Measurements from ENCODE around the gene ADCYAP1. TPM values are rescaled to one million over a fixed set of nuclear protein-coding genes. Genes with fewer than 3 reads are reported as not detected.

The ADCYAP1 gene
- total RNA-seq, 1 experiment from 2014 or later = not detected

GRCh38 chr18:892316-892715 lies 12.4 kb upstream of the ADCYAP1 start:
- Histone ChIP-seq H3K14ac (ENCODE audit: insufficient read depth, low read length) (no peak overlapping the region), H3K23me2 (ENCODE audit: insufficient read length, low read depth, low read length, poor library complexity, severe bottlenecking) (no peaks in the 10 kb centered on the region), H3K4me2 (ENCODE audit: insufficient read depth, insufficient read length, low read length) (no peak overlapping the region), H3K18ac (ENCODE audit: insufficient read length, low read depth, low read length) (no peak overlapping the region), H2AK5ac (ENCODE audit: insufficient read length, low read length) (no peak overlapping the region), H3K79me1 (ENCODE audit: insufficient read depth, low read depth, low read length, poor library complexity, severe bottlenecking) (no peaks in the 10 kb centered on the region), H3K4ac (ENCODE audit: low read depth, low read length) (no peak overlapping the region), H3K79me2 (ENCODE audit: insufficient read depth, low read length) (no peaks in the 10 kb centered on the region), H3K23ac (ENCODE audit: insufficient read length, low read depth, low read length) (no peak overlapping the region), H2BK120ac (ENCODE audit: low read depth, low read length, poor library complexity, severe bottlenecking) (no peak overlapping the region), H3K4me1 (ENCODE audit: insufficient read depth, low read length) (no peaks in the 10 kb centered on the region), H2BK15ac (ENCODE audit: low read depth, low read length) (no peak overlapping the region), H4K5ac (ENCODE audit: insufficient read length, low read depth, low read length) (no peak overlapping the region), H3T11ph (ENCODE audit: low read length) (no peak overlapping the region), H3K56ac (ENCODE audit: insufficient read length, low read depth, low read length) (no peak overlapping the region), H4K20me1 (ENCODE audit: control insufficient read depth, insufficient read depth, insufficient read length) (no peaks in the 10 kb centered on the region), H3K9ac (ENCODE audit: extremely low read depth, insufficient read length, low read length) (no peak overlapping the region), H3K9me3 (ENCODE audit: control insufficient read depth, low read depth, low read length) (no peaks in the 10 kb centered on the region), H4K91ac (ENCODE audit: insufficient read length, low read depth, low read length) (no peak overlapping the region), H2BK5ac (ENCODE audit: insufficient read length, low read length) (no peak overlapping the region), H4K8ac (replicated peaks; ENCODE audit: insufficient read length, low read depth, low read length) (no peak overlapping the region), H3K27me3 (ENCODE audit: insufficient read depth, low read length) (no peaks in the 10 kb centered on the region), H3K27ac (ENCODE audit: insufficient read length, low read depth, low read length) (no peak overlapping the region), H2BK12ac (ENCODE audit: insufficient read length, low read depth, low read length) (no peak overlapping the region), H2AFZ (ENCODE audit: low read length) (no peak overlapping the region), H2BK20ac (ENCODE audit: low read depth, low read length, poor library complexity, severe bottlenecking) (no peak overlapping the region)
- H3K4me1 Mint-ChIP-seq = no peaks in the 10 kb centered on the region
- no peak overlapping the region for H3K4me3 Mint-ChIP-seq
- H3K27me3 Mint-ChIP-seq (ENCODE audit: low read depth) = peaks cover 15% of the 10 kb centered on the region
- DNase-seq = no peak
- no peaks in the 10 kb centered on the region for H3K9me3 Mint-ChIP-seq
- H3K36me3 Mint-ChIP-seq (ENCODE audit: insufficient read depth in 1 of 3, low read depth in 3 of 3) = no peaks in the 10 kb centered on the region
- no peak overlapping the region for H3K27ac Mint-ChIP-seq
- no CpG with 5 or more reads among the region's 4 CpGs for WGBS (ENCODE audit: extremely low coverage, insufficient read length, low lambda C conversion rate)
- TF ChIP-seq CTCF (conservative IDR thresholded peaks at IDR 0.05) = no peak
